Loucy (cell line): Measurements from ENCODE around the gene ATG4B.

Experiments
- CTCF ChIP-seq: fragments of 200-600 bp; sonication (generic); conservative IDR thresholded peaks from 2 replicates; pipeline ENCODE4 v1.5.1; 2014; ENCODE audit warnings: mild to moderate bottlenecking, antibody characterized with exemption, low read length
- EZH2phosphoT487 ChIP-seq: fragments of 200-600 bp; IDR thresholded peaks from 2 replicates; pipeline ENCODE4 v1.6.1; 2018; ENCODE audit warnings: antibody characterized with exemption, mild to moderate bottlenecking, moderate library complexity, borderline replicate concordance

DNA sequence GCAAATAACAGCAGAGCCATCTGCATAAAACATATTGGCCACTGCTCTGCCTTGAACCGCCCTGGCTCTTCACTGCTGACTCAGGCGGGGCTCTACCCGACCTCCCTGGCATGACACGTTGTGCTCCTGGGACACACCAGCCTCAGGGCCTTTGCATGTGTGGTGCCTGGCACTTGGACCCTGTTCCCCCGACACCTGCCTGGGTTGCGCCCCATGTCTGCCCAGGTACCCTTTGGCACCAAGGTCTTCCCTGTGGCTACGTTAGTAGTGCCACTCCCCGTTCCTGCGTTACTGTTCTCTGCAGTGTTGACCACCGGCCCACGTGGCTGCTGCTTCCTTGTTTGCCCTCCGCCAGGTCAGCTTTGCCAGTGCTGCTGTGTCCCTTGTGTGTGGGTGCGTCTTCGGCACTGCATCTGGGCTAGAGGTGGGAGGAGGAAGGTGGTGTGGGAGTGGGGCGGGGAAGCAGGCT lies 20.3 kb downstream of the ATG4B start:
- TF ChIP-seq CTCF (no peak), EZH2phosphoT487 (no peak)
